MCF 10A (cell line): Measurements from ENCODE around the gene CHST11. TPM values are rescaled to one million over a fixed set of nuclear protein-coding genes. Genes with fewer than 3 reads are reported as not detected.

Experiments used
- BruUV-seq: library from RNA; stranded (reverse); fragments of 400-500 nt; replicated peaks from 2 replicates; lab custom pipeline; 2021; lab: Mats Ljungman, UMichigan
- CTCF ChIA-PET: fragments of 300-600 bp; sonication (Branson Sonifier 250); formaldehyde crosslinking; extraction: SDS; loops from one replicate; lab custom pipeline; 2021; ENCODE audit warnings: antibody characterized with exemption, inconsistent platforms; lab: Yijun Ruan, JAX
- POLR2A ChIA-PET: fragments of 300-600, 350-650 bp; sonication (Branson Sonifier 250); formaldehyde crosslinking; extraction: SDS; loops from one replicate; lab custom pipeline; 2020; ENCODE audit warnings: antibody characterized with exemption, inconsistent platforms; lab: Yijun Ruan, JAX
- DNase-seq: peaks from one replicate; pipeline ENCODE4 v3.0.0-alpha.2; 2018; ENCODE audit not compliant: unreplicated experiment
- H3K27ac Mint-ChIP-seq: one replicate; pipeline ENCODE4 v1.8.0; 2022; ENCODE audit warnings: mild to moderate bottlenecking, low read depth, mixed read lengths; ENCODE audit not compliant: unreplicated experiment
- H3K27me3 Mint-ChIP-seq: one replicate; pipeline ENCODE4 v1.8.0; 2022; ENCODE audit warnings: mixed read lengths; ENCODE audit not compliant: insufficient read depth, unreplicated experiment
- H3K36me3 Mint-ChIP-seq: one replicate; pipeline ENCODE4 v1.8.0; 2022; ENCODE audit warnings: mild to moderate bottlenecking, moderate library complexity, mixed read lengths; ENCODE audit not compliant: insufficient read depth, unreplicated experiment
- H3K4me1 Mint-ChIP-seq: one replicate; pipeline ENCODE4 v1.8.0; 2022; ENCODE audit warnings: mixed read lengths; ENCODE audit not compliant: insufficient read depth, unreplicated experiment
- H3K4me3 Mint-ChIP-seq: one replicate; pipeline ENCODE4 v1.8.0; 2022; ENCODE audit warnings: mild to moderate bottlenecking, moderate library complexity, mixed read lengths; ENCODE audit not compliant: unreplicated experiment
- H3K9me3 Mint-ChIP-seq: one replicate; pipeline ENCODE4 v1.8.0; 2022; ENCODE audit warnings: mixed read lengths; ENCODE audit not compliant: unreplicated experiment
- intact Hi-C: fragments of 100-400 bp; cut with micrococcal nuclease; formaldehyde crosslinking; loops from 2 replicates; pipeline ENCODE4 v1.14.1; 2022
- total RNA-seq: library from RNA; stranded (reverse); gene quantifications from 2 replicates; pipeline ENCODE4 v1.2.3, GENCODE V29; 2022
- TF ChIP-seq, protein P1 (sequence below): fragments of 200-600 bp; IDR thresholded peaks from one replicate; pipeline ENCODE4 v1.8.0; 2022; ENCODE audit warnings: antibody characterized with exemption, mild to moderate bottlenecking; ENCODE audit not compliant: unreplicated experiment

CHST11 gene
- total RNA-seq, 1 experiment from 2014 or later = 5.3 TPM

DNA sequence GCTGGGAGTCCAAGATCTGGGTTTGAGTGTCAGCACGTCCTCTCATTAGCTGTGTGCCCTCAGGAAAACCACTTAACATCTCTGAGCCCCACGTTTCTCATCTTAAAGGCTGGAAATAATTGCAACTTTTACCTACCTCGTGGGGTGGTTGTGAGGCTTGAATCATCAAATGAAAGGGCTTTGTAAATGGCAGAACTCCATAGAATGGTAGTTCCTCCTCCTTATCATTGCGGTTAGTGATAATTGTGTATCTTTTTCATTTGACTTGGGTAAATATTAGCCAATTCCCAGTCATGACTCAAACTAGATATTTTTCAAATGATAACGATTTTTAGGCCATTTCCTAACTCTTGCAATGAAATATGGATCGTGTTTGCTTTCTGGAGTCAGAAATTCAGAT lies 205.5 kb downstream of the CHST11 start:
- Mint-ChIP-seq H3K36me3 (no peaks in the 10 kb centered on the region), H3K27me3 (no peaks in the 10 kb centered on the region), H3K4me3 (no peak overlapping the region), H3K4me1 (no peaks in the 10 kb centered on the region), H3K27ac (no peak overlapping the region), H3K9me3 (no peaks in the 10 kb centered on the region)
- intact Hi-C loops = no loop called here
- POLR2A ChIA-PET = interaction anchor here (0.7 to 1.8 kb wide), 2 partner anchors 10 to 735 kb away, joined by 4 to 7 read pairs; no protein-coding TSS in a partner anchor
- no peak for DNase-seq
- CTCF ChIA-PET = interaction anchor here (0.7 to 1.2 kb wide), 2 partner anchors 75 to 281 kb away, joined by 4 to 8 read pairs; no protein-coding TSS in a partner anchor
- TF ChIP-seq, protein P1, sequence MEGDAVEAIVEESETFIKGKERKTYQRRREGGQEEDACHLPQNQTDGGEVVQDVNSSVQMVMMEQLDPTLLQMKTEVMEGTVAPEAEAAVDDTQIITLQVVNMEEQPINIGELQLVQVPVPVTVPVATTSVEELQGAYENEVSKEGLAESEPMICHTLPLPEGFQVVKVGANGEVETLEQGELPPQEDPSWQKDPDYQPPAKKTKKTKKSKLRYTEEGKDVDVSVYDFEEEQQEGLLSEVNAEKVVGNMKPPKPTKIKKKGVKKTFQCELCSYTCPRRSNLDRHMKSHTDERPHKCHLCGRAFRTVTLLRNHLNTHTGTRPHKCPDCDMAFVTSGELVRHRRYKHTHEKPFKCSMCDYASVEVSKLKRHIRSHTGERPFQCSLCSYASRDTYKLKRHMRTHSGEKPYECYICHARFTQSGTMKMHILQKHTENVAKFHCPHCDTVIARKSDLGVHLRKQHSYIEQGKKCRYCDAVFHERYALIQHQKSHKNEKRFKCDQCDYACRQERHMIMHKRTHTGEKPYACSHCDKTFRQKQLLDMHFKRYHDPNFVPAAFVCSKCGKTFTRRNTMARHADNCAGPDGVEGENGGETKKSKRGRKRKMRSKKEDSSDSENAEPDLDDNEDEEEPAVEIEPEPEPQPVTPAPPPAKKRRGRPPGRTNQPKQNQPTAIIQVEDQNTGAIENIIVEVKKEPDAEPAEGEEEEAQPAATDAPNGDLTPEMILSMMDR = no peak
- no TSS peak for BruUV-seq

DNA sequence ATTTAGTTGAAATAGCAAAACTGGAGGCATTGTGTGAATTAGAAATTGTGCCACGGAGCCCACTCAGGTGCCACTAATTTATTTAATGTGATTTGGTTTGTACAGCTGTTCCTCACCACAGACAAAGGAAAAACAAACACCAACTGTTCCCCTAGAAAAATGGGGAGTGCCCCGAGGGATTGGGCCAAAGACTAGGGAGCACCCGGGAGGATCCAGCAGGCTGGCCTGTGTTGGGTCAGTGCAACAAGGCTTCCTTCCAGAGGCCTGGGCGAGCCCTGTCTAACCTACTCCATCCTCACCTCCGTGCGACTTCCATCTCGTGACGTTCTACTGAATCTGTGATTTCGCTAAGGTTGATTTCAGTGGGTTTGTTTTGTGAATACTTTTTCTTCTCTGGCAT lies 206.2 kb downstream of the CHST11 start:
- BruUV-seq = no TSS peak

GRCh38 chr12:104664351-104664750 lies 207.6 kb downstream of the CHST11 start:
- DNase-seq = no peak
- no TSS peak for BruUV-seq
- Mint-ChIP-seq H3K9me3 (no peaks in the 10 kb centered on the region), H3K36me3 (no peaks in the 10 kb centered on the region), H3K4me3 (no peak overlapping the region), H3K4me1 (peaks cover 12% of the 10 kb centered on the region), H3K27ac (no peak overlapping the region), H3K27me3 (no peaks in the 10 kb centered on the region)
- TF ChIP-seq, protein P1 = no peak
- ChIA-PET POLR2A (no interaction called here), CTCF (no interaction called here)
- intact Hi-C loops = no loop called here

More for the DNA sequence above, 206.2 kb downstream of the CHST11 start:
- H3K4me1 Mint-ChIP-seq = no peaks in the 10 kb centered on the region
- no peak for DNase-seq
- H3K27ac Mint-ChIP-seq = no peak overlapping the region
- H3K4me3 Mint-ChIP-seq = no peak overlapping the region
- TF ChIP-seq, protein P1 = no peak
- intact Hi-C loops = no loop called here
- no peaks in the 10 kb centered on the region for H3K27me3 Mint-ChIP-seq
- ChIA-PET CTCF (interaction anchor here (0.7 to 1.2 kb wide), 3 partner anchors 75 to 281 kb away, joined by 4 to 8 read pairs (median 4); no protein-coding TSS in a partner anchor), POLR2A (interaction anchor here (0.7 to 1.8 kb wide), 3 partner anchors 10 to 734 kb away, joined by 3 to 7 read pairs (median 4); no protein-coding TSS in a partner anchor)
- no peaks in the 10 kb centered on the region for H3K36me3 Mint-ChIP-seq
- no peaks in the 10 kb centered on the region for H3K9me3 Mint-ChIP-seq

DNA sequence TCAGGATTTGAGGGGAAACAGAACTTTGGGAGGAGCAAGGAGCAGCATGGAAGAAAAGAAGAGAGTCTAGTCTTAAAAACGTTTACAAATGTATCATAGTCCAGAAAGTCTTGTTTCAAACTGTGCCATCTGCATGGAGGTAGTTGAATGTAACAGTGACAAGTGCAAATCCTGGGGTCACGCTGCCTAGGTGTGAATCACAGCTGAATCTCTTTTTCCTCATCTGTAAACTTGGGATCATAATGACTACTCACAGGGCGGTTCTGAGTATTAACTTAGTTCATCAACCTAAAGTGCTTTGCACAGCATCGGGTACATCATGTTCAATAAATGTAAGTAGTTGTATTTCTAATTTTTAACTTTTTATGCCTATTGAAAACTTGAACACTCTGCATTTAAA lies 208.5 kb downstream of the CHST11 start:
- ChIA-PET POLR2A (no interaction called here), CTCF (no interaction called here)
- Mint-ChIP-seq H3K36me3 (no peaks in the 10 kb centered on the region), H3K27me3 (no peaks in the 10 kb centered on the region), H3K4me3 (no peak overlapping the region), H3K9me3 (no peaks in the 10 kb centered on the region), H3K4me1 (peaks cover 21% of the 10 kb centered on the region), H3K27ac (no peak overlapping the region)
- intact Hi-C loops = no loop called here
- no TSS peak for BruUV-seq
- TF ChIP-seq, protein P1 = no peak
- no peak for DNase-seq
